ENCODE data around the gene HOXA10.

HOXA10 gene

DNA sequence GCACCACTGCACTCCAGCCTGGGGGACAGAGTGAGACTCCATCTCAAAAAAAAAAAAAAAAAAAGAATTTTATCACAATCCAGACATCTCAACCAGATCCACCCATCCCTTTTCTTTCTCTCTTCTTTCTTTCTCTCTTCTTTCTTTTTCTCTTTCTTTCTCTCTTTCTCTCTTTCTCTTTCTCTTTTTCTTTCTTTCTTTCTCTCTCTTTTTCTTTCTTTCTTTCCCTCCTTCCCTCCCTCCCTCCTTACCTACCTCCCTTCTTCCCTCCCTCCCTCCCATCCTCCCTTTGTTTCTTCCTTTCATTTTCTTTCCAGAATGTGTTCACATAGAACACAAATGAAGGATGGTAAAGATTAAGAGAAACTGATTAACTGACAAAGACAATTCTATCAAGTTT is 43.8 kb upstream of the HOXA10 start:
- Histone ChIP-seq H3K79me2 (ENCODE audit: insufficient read depth, low read length) (no peaks in the 10 kb centered on the region), H2AFZ (ENCODE audit: low read depth, low read length) (no peak overlapping the region), H3K4me1 (ENCODE audit: insufficient read depth, low read length) (no peaks in the 10 kb centered on the region), H3K27me3 (ENCODE audit: insufficient read depth, low read length, poor library complexity) (peaks cover 2% of the 10 kb centered on the region), H4K20me1 (ENCODE audit: insufficient read depth, low read length) (no peaks in the 10 kb centered on the region), H3K27ac (ENCODE audit: low read length) (no peak overlapping the region), H3K9ac (ENCODE audit: low read depth, low read length) (no peak overlapping the region), H3K4me3 (ENCODE audit: low read depth in 1 of 2, low read length in 2 of 2) (no peak overlapping the region), H3K9me3 (ENCODE audit: insufficient read depth, low read length, severe bottlenecking) (no peaks in the 10 kb centered on the region), H3K4me2 (ENCODE audit: insufficient read depth, low read length) (no peak overlapping the region), H3K36me3 (ENCODE audit: insufficient read depth, low read length) (no peaks in the 10 kb centered on the region)
- TF ChIP-seq EZH2 (IDR thresholded peaks at IDR 0.05; ENCODE audit: borderline replicate concordance, low read depth, low read length, severe bottlenecking), result no peak
- no peak for TF ChIP-seq CTCF (IDR thresholded peaks at IDR 0.05; ENCODE audit: borderline replicate concordance, extremely low read depth, low read length, poor library complexity, severe bottlenecking)
- no peak for ATAC-seq (ENCODE audit: insufficient read depth, low read depth)
- DNase-seq, result no peak

GRCh38 chr7:27215356-27215755 is 41.2 kb upstream of the HOXA10 start:
- no peaks in the 10 kb centered on the region for H3K79me2 ChIP-seq (ENCODE audit: insufficient read depth, low read length)
- no peaks in the 10 kb centered on the region for H3K27me3 ChIP-seq (ENCODE audit: insufficient read depth, low read length, poor library complexity)
- no peaks in the 10 kb centered on the region for H4K20me1 ChIP-seq (ENCODE audit: insufficient read depth, low read length)
- no peak overlapping the region for H2AFZ ChIP-seq (ENCODE audit: low read depth, low read length)
- H3K9me3 ChIP-seq (ENCODE audit: insufficient read depth, low read length, severe bottlenecking), result no peaks in the 10 kb centered on the region
- H3K4me1 ChIP-seq (ENCODE audit: insufficient read depth, low read length), result no peaks in the 10 kb centered on the region
- H3K9ac ChIP-seq (ENCODE audit: low read depth, low read length), result no peak overlapping the region
- H3K27ac ChIP-seq (ENCODE audit: low read length), result no peak overlapping the region
- no peak for DNase-seq
- ATAC-seq (ENCODE audit: insufficient read depth, low read depth), result no peak
- TF ChIP-seq EZH2 (IDR thresholded peaks at IDR 0.05; ENCODE audit: borderline replicate concordance, low read depth, low read length, severe bottlenecking) (no peak), CTCF (IDR thresholded peaks at IDR 0.05; ENCODE audit: borderline replicate concordance, extremely low read depth, low read length, poor library complexity, severe bottlenecking) (no peak)
- no peak overlapping the region for H3K4me2 ChIP-seq (ENCODE audit: insufficient read depth, low read length)
- no peak overlapping the region for H3K4me3 ChIP-seq (ENCODE audit: low read depth in 1 of 2, low read length in 2 of 2)
- no peaks in the 10 kb centered on the region for H3K36me3 ChIP-seq (ENCODE audit: insufficient read depth, low read length)

GRCh38 chr7:27214239-27214950 is 40.3 kb upstream of the HOXA10 start:
- H3K79me2 ChIP-seq (ENCODE audit: insufficient read depth, low read length), result no peaks in the 10 kb centered on the region
- H3K27ac ChIP-seq (ENCODE audit: low read length), result no peak overlapping the region
- H3K4me2 ChIP-seq (ENCODE audit: insufficient read depth, low read length), result no peak overlapping the region
- H3K9me3 ChIP-seq (ENCODE audit: insufficient read depth, low read length, severe bottlenecking), result no peaks in the 10 kb centered on the region
- no peaks in the 10 kb centered on the region for H3K27me3 ChIP-seq (ENCODE audit: insufficient read depth, low read length, poor library complexity)
- no peaks in the 10 kb centered on the region for H3K4me1 ChIP-seq (ENCODE audit: insufficient read depth, low read length)
- no peaks in the 10 kb centered on the region for H3K36me3 ChIP-seq (ENCODE audit: insufficient read depth, low read length)
- ATAC-seq (ENCODE audit: insufficient read depth, low read depth) (no peak), DNase-seq (no peak)
- TF ChIP-seq EZH2 (IDR thresholded peaks at IDR 0.05; ENCODE audit: borderline replicate concordance, low read depth, low read length, severe bottlenecking), result no peak
- TF ChIP-seq CTCF (IDR thresholded peaks at IDR 0.05; ENCODE audit: borderline replicate concordance, extremely low read depth, low read length, poor library complexity, severe bottlenecking), result no peak
- no peak overlapping the region for H2AFZ ChIP-seq (ENCODE audit: low read depth, low read length)
- no peaks in the 10 kb centered on the region for H4K20me1 ChIP-seq (ENCODE audit: insufficient read depth, low read length)
- H3K9ac ChIP-seq (ENCODE audit: low read depth, low read length), result no peak overlapping the region
- no peak overlapping the region for H3K4me3 ChIP-seq (ENCODE audit: low read depth in 1 of 2, low read length in 2 of 2)
